ENCODE results near the gene FAM156B. TPM values are rescaled to one million over a fixed set of nuclear protein-coding genes. Genes with fewer than 3 reads are reported as not detected.
"Not testable (repeated sequence)": the region's sequence is repeated elsewhere in the genome, so short reads cannot be mapped to it uniquely, and the experiment has no call there.

Gene FAM156B
- total and polyA plus RNA-seq, 2 donors (not counting 1 experiment from before 2014, with no cell fraction given): 13.3 to 50.8 TPM

DNA sequence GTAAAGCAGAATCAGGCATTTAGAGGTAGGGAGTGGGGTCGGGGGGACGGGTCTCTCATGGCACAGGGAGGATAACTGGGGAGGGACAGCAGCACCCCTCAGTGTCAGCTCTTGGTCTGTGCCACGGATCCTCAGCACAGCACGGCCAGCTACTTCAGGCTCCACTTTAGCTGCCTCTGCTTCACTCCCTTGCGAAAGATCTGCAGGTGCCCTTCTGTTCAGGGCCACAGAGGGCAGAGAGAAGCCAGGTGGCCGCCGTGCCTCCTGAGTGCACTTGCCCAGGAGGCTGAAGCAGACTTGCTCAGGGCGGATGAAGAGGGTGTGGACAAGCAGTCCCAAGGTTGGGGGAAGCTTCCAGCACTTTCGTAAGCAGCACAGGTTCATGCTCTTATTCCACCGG lies 9.7 kb upstream of the FAM156B start:
- H3K9me3 Mint-ChIP-seq (ENCODE audit: insufficient read depth); H2AFZ ChIP-seq (ENCODE audit: insufficient read depth, low read depth, low read length, poor library complexity, severe bottlenecking); H3K4me2 ChIP-seq (replicated peaks; ENCODE audit: low read depth, low read length, poor library complexity, severe bottlenecking); H3K4me3 Mint-ChIP-seq; H3K27me3 ChIP-seq (replicated peaks in 1 of 4; ENCODE audit: control extremely low read depth in 1 of 4, control insufficient read depth in 3 of 4, insufficient read depth in 4 of 4, low read length in 3 of 4); H3K27ac ChIP-seq (ENCODE audit: low read length in 2 of 2); DNase-seq; H3K27ac Mint-ChIP-seq; H3K9ac ChIP-seq (ENCODE audit: low read length); H3K36me3 ChIP-seq (replicated peaks in 1 of 2; ENCODE audit: control extremely low read depth in 1 of 2, control insufficient read depth in 1 of 2, extremely low read depth in 1 of 2, insufficient read depth in 2 of 2, low read length in 1 of 2); H3K9me3 ChIP-seq (ENCODE audit: control extremely low read depth in 1 of 3, control insufficient read depth in 2 of 3, insufficient read depth in 1 of 3, low read length in 2 of 3); H3K27me3 Mint-ChIP-seq; H4K20me1 ChIP-seq (ENCODE audit: control insufficient read depth, insufficient read depth, low read length, poor library complexity, severe bottlenecking); H3K4me1 ChIP-seq (ENCODE audit: control insufficient read depth in 2 of 2, insufficient read depth in 2 of 2, low read length in 2 of 2); intact Hi-C loops (cut with micrococcal nuclease); CTCF ChIA-PET; H3K4me3 ChIP-seq (ENCODE audit: control extremely low read depth in 1 of 5, extremely low read depth in 1 of 5, insufficient read depth in 1 of 5, low read depth in 2 of 5, low read length in 4 of 5); ATAC-seq (ENCODE audit: low read depth); POLR2A ChIA-PET; H3K4me1 Mint-ChIP-seq; H3K79me2 ChIP-seq (ENCODE audit: control insufficient read depth, insufficient read depth, low read length): not testable (repeated sequence)
- WGBS (ENCODE audit: insufficient coverage): no CpG with 5 or more reads among the region's 10 CpGs

DNA sequence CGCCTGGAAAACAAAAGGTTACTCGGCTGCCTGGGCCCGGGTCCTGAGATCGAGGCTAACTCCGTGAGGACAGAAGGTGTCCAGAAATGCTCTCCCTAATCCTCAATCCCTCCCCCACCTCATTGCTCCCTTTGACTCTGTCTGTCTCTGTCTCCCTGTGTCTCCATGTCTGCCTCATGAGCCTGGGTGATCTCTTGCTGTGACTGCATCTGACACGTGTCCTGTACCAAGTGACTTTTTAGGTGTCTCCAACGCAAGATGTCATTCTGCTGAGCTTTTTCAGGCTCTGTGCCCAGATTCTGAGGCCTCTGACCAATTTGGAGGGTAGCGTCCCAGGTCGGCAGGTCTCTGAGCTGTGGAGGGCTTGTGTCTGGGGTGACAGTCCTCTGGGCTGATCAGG lies 9.0 kb upstream of the FAM156B start:
- H3K27ac ChIP-seq (ENCODE audit: low read length in 2 of 2); H3K4me1 Mint-ChIP-seq; ATAC-seq (ENCODE audit: low read depth); H2AFZ ChIP-seq (ENCODE audit: insufficient read depth, low read depth, low read length, poor library complexity, severe bottlenecking); H3K27me3 ChIP-seq (replicated peaks in 1 of 4; ENCODE audit: control extremely low read depth in 1 of 4, control insufficient read depth in 3 of 4, insufficient read depth in 4 of 4, low read length in 3 of 4); H3K9me3 Mint-ChIP-seq (ENCODE audit: insufficient read depth); H3K27ac Mint-ChIP-seq; H3K27me3 Mint-ChIP-seq; H3K4me3 Mint-ChIP-seq; H3K79me2 ChIP-seq (ENCODE audit: control insufficient read depth, insufficient read depth, low read length); H3K9ac ChIP-seq (ENCODE audit: low read length); DNase-seq; H3K4me1 ChIP-seq (ENCODE audit: control insufficient read depth in 2 of 2, insufficient read depth in 2 of 2, low read length in 2 of 2); H4K20me1 ChIP-seq (ENCODE audit: control insufficient read depth, insufficient read depth, low read length, poor library complexity, severe bottlenecking); H3K36me3 ChIP-seq (replicated peaks in 1 of 2; ENCODE audit: control extremely low read depth in 1 of 2, control insufficient read depth in 1 of 2, extremely low read depth in 1 of 2, insufficient read depth in 2 of 2, low read length in 1 of 2); intact Hi-C loops (cut with micrococcal nuclease); POLR2A ChIA-PET; H3K4me3 ChIP-seq (ENCODE audit: control extremely low read depth in 1 of 5, extremely low read depth in 1 of 5, insufficient read depth in 1 of 5, low read depth in 2 of 5, low read length in 4 of 5); H3K4me2 ChIP-seq (replicated peaks; ENCODE audit: low read depth, low read length, poor library complexity, severe bottlenecking); H3K9me3 ChIP-seq (ENCODE audit: control extremely low read depth in 1 of 3, control insufficient read depth in 2 of 3, insufficient read depth in 1 of 3, low read length in 2 of 3); CTCF ChIA-PET: not testable (repeated sequence)
- WGBS (ENCODE audit: insufficient coverage): no CpG with 5 or more reads among the region's 9 CpGs

DNA sequence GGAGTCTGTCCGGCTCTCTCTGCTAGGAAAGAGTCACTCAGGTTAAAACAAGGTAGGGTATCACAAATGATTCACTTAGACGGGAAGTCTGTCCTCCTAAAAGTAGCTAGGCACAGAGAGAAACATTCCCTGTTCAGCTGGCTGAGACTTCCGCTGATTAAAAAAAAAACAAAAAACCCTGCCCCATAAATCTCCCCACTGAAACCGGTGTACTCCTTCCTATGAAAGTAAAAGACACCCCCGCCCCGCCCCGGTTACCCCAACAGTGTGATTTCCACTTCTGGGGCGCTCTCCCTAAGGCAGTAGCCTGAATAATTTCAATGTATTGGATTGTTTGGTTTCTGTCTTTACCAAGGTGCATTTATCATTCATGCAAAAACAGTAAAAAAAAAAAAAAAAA lies 692 bp upstream of the FAM156B start:
- H4K20me1 ChIP-seq (ENCODE audit: control insufficient read depth, insufficient read depth, low read length, poor library complexity, severe bottlenecking); CTCF ChIA-PET; H3K36me3 ChIP-seq (replicated peaks in 1 of 2; ENCODE audit: control extremely low read depth in 1 of 2, control insufficient read depth in 1 of 2, extremely low read depth in 1 of 2, insufficient read depth in 2 of 2, low read length in 1 of 2); H3K27me3 Mint-ChIP-seq; H3K4me1 ChIP-seq (ENCODE audit: control insufficient read depth in 2 of 2, insufficient read depth in 2 of 2, low read length in 2 of 2); H3K4me1 Mint-ChIP-seq; H3K9ac ChIP-seq (ENCODE audit: low read length); H2AFZ ChIP-seq (ENCODE audit: insufficient read depth, low read depth, low read length, poor library complexity, severe bottlenecking); H3K9me3 ChIP-seq (ENCODE audit: control extremely low read depth in 1 of 3, control insufficient read depth in 2 of 3, insufficient read depth in 1 of 3, low read length in 2 of 3); H3K27ac ChIP-seq (ENCODE audit: low read length in 2 of 2); H3K9me3 Mint-ChIP-seq (ENCODE audit: insufficient read depth); H3K27ac Mint-ChIP-seq; POLR2A ChIA-PET; H3K4me3 ChIP-seq (ENCODE audit: control extremely low read depth in 1 of 5, extremely low read depth in 1 of 5, insufficient read depth in 1 of 5, low read depth in 2 of 5, low read length in 4 of 5); DNase-seq; H3K27me3 ChIP-seq (replicated peaks in 1 of 4; ENCODE audit: control extremely low read depth in 1 of 4, control insufficient read depth in 3 of 4, insufficient read depth in 4 of 4, low read length in 3 of 4); H3K4me2 ChIP-seq (replicated peaks; ENCODE audit: low read depth, low read length, poor library complexity, severe bottlenecking); H3K79me2 ChIP-seq (ENCODE audit: control insufficient read depth, insufficient read depth, low read length); H3K4me3 Mint-ChIP-seq; intact Hi-C loops (cut with micrococcal nuclease): not testable (repeated sequence)
- WGBS (ENCODE audit: insufficient coverage): no CpG with 5 or more reads among the region's 8 CpGs
- ATAC-seq (ENCODE audit: low read depth): peak; percentile 13

DNA sequence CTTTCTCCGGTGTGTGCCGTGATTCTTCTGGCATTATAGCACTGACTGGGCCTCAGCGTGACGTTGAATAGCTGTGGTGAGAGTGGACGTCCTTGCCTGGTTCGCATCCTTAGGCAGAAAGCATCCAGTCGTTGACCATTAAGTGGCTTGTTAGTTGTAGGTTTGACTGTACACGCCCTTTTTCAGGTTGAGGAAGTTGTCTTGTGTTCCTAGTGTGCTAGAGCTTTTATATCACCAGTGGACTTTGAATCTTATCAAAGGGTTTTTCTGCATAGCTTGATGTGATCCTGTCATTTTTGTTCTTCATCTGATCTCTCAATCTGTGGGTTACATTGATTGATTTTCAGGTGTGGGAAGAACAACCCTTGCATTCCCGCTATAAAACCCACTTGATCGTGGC lies 8.4 kb downstream of the FAM156B start:
- H3K4me2 ChIP-seq (replicated peaks; ENCODE audit: low read depth, low read length, poor library complexity, severe bottlenecking); H3K36me3 ChIP-seq (replicated peaks in 1 of 2; ENCODE audit: control extremely low read depth in 1 of 2, control insufficient read depth in 1 of 2, extremely low read depth in 1 of 2, insufficient read depth in 2 of 2, low read length in 1 of 2); H3K4me3 Mint-ChIP-seq; H3K9ac ChIP-seq (ENCODE audit: low read length); CTCF ChIA-PET; DNase-seq; H2AFZ ChIP-seq (ENCODE audit: insufficient read depth, low read depth, low read length, poor library complexity, severe bottlenecking); ATAC-seq (ENCODE audit: low read depth); H3K4me1 ChIP-seq (ENCODE audit: control insufficient read depth in 2 of 2, insufficient read depth in 2 of 2, low read length in 2 of 2); H3K4me3 ChIP-seq (ENCODE audit: control extremely low read depth in 1 of 5, extremely low read depth in 1 of 5, insufficient read depth in 1 of 5, low read depth in 2 of 5, low read length in 4 of 5); H3K27ac Mint-ChIP-seq; intact Hi-C loops (cut with micrococcal nuclease); H3K79me2 ChIP-seq (ENCODE audit: control insufficient read depth, insufficient read depth, low read length); H3K27ac ChIP-seq (ENCODE audit: low read length in 2 of 2); H3K27me3 ChIP-seq (replicated peaks in 1 of 4; ENCODE audit: control extremely low read depth in 1 of 4, control insufficient read depth in 3 of 4, insufficient read depth in 4 of 4, low read length in 3 of 4); H3K9me3 ChIP-seq (ENCODE audit: control extremely low read depth in 1 of 3, control insufficient read depth in 2 of 3, insufficient read depth in 1 of 3, low read length in 2 of 3); H3K4me1 Mint-ChIP-seq; H3K27me3 Mint-ChIP-seq; H4K20me1 ChIP-seq (ENCODE audit: control insufficient read depth, insufficient read depth, low read length, poor library complexity, severe bottlenecking); POLR2A ChIA-PET; H3K9me3 Mint-ChIP-seq (ENCODE audit: insufficient read depth): not testable (repeated sequence)
- no CpG with 5 or more reads among the region's 10 CpGs for WGBS (ENCODE audit: insufficient coverage)
